ENCODE results near the gene EFHD2. TPM values are rescaled to one million over a fixed set of nuclear protein-coding genes. Genes with fewer than 3 reads are reported as not detected.
A peak's percentile ranks its signal among the peaks of the same experiment; 100 is the strongest.

The EFHD2 gene
- polyA plus RNA-seq, 5 donors = 10.5 to 26.9 (median 13.7) TPM

DNA sequence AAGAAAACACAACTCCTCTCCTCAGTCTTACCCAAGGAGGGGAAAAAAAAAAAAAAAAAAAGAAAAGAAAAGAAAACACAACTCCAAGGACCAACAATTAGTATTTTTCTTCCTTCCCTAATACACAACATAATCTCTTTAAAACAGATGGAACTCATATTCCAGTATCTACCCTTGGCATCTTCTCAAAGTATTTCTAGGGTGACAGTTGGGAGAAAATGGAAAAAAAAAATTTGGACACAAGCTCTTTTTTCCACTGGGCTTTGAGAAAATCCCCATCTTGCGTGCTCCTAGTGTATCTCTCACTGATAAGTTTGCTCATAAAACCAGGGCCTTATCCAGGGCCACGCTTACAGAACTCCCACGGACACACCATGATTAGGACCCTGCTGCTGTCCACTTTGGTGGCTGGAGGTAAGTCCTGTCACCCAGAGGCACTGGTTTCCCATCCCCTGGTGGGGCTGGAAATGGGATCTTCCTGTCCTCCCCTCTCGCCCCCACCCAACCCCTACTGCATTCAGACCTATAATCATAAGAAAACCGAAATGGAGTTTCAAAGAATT, 66.1 kb downstream of the EFHD2 start, which contains the start of gene CELA2B:
CELA2B (plus strand) TSS at position 353 of the 563 bp plus-strand sequence; CDS start at position 375, 22 bp downstream.
- peak; percentile 64 to 72 for DNase-seq

DNA sequence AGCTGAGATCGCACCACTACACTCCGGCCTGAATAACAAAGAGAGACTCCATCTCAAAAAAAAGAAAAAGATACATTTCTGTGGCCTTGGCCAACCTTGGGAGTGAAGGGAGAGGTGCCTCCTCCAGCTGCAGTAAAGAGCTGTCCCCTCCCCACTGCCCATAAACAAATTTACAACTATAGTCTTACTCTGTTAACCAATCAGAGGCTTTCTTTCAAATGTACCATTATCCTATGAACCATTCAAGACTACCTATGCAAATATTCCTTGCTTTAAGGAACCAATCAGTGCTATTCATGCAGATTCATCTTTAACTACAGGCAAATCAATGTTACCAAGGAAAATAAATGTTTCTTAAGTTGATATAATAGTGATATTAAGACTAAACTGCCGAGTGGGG, 67.2 kb downstream of the EFHD2 start:
- DNase-seq = peak in 1 of 2 donors; percentile 6

DNA sequence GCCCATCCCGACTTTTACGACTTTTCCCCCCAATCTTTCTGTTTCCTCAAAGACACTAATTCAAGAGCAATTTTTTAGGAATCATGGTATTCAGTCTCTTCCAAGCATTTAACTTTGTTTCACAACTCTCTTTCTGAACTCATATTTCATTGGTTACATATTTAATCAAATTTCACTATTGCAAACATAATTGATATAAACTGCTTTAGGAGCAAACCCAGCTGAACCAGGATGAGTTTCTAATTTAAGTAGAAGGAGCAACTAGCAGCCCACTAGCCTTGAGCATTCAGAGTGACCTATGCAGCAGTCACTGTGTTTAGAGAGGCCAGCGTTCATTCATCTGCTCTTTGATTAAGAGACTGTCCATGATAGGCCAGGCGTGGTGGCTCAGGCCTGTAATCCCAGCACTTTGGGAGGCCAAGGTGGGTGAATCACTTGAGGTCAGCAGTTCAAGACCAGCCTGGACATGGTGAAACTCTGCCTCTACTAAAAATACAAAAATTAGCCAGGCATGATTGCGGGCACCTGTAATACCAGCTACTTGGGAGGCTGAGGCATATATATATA, 68.0 kb downstream of the EFHD2 start:
- peak; percentile 71 to 78 for DNase-seq

Other genes starting within 250 kb of the EFHD2 start
- gene FHAD1, start 162.7 kb upstream of the EFHD2 start, polyA plus RNA-seq (ENCODE audit: insufficient read depth in 1 of 5, insufficient read length in 5 of 5, low replicate concordance in 1 of 5) = 1 to 10 TPM; 1.5 to 4.5 (median 3.8) TPM
- under 1 TPM; 0.07 to 0.22 (median 0.14) TPM for gene CTRC, start 28.6 kb downstream of the EFHD2 start, polyA plus RNA-seq (ENCODE audit: insufficient read depth in 1 of 5, insufficient read length in 5 of 5, low replicate concordance in 1 of 5)
- gene CELA2A, start 46.8 kb downstream of the EFHD2 start, polyA plus RNA-seq (ENCODE audit: insufficient read depth in 1 of 5, insufficient read length in 5 of 5, low replicate concordance in 1 of 5) = under 1 TPM in 3 of 5 donors, not detected in 2; 0.24 to 0.46 (median 0.30) TPM
- under 1 TPM; 0.31 to 1.00 (median 0.77) TPM for gene CELA2B, start 66.2 kb downstream of the EFHD2 start, polyA plus RNA-seq (ENCODE audit: insufficient read depth in 1 of 5, insufficient read length in 5 of 5, low replicate concordance in 1 of 5)
- 10 to 100 TPM; 16.8 to 21.8 (median 20.3) TPM for gene CASP9, start 114.3 kb downstream of the EFHD2 start, polyA plus RNA-seq (ENCODE audit: insufficient read depth in 1 of 5, insufficient read length in 5 of 5, low replicate concordance in 1 of 5)
- 10 to 100 TPM; 14.8 to 19.7 (median 17.0) TPM for gene DNAJC16, start 117.0 kb downstream of the EFHD2 start, polyA plus RNA-seq (ENCODE audit: insufficient read depth in 1 of 5, insufficient read length in 5 of 5, low replicate concordance in 1 of 5)
- gene AGMAT, start 175.2 kb downstream of the EFHD2 start, polyA plus RNA-seq (ENCODE audit: insufficient read depth in 1 of 5, insufficient read length in 5 of 5, low replicate concordance in 1 of 5) = under 1 TPM; 0.32 to 0.67 (median 0.39) TPM
- gene DDI2, start 207.6 kb downstream of the EFHD2 start, polyA plus RNA-seq (ENCODE audit: insufficient read depth in 1 of 5, insufficient read length in 5 of 5, low replicate concordance in 1 of 5) = 10 to 100 TPM; 13.3 to 24.0 (median 21.1) TPM

All from right lung (tissue), 5 donors.